Measurements from ENCODE around the gene SUPT4H1.

GRCh38 chr17:58337210-58337599 lies 14.8 kb downstream of the SUPT4H1 start:
- TF ChIP-seq CTCF (conservative IDR thresholded peaks at IDR 0.05; ENCODE audit: low read depth in 2 of 2) (no peak), EZH2phosphoT487 (IDR thresholded peaks at IDR 0.05; ENCODE audit: unreplicated experiment) (no peak), REST (IDR thresholded peaks at IDR 0.05; ENCODE audit: unreplicated experiment) (no peak), ZNF114 (CRISPR knock-in tag; IDR thresholded peaks at IDR 0.05) (no peak), POLR2AphosphoS5 (IDR thresholded peaks at IDR 0.05; ENCODE audit: low read depth) (no peak), ZNF462 (CRISPR knock-in tag; IDR thresholded peaks at IDR 0.05) (no peak), EZH2 (IDR thresholded peaks at IDR 0.05; ENCODE audit: low read depth, unreplicated experiment) (no peak), ETS1 (IDR thresholded peaks at IDR 0.05) (no peak), CREB1 (CRISPR knock-in tag; IDR thresholded peaks at IDR 0.05; ENCODE audit: low read depth) (no peak)
